AG08396 (cell line): ENCODE results near the gene ATP6V0A1.
"Not testable (repeated sequence)": the region's sequence is repeated elsewhere in the genome, so short reads cannot be mapped to it uniquely, and the experiment has no call there.

Source experiments
- DNase-seq: peaks from one replicate; pipeline ENCODE4 v3.0.0; 2012; ENCODE audit warnings: low spot score, mixed read lengths

The ATP6V0A1 gene

GRCh38 chr17:42436391-42436790 lies 22.3 kb upstream of the ATP6V0A1 start:
- peak; percentile 79 for DNase-seq

- DNase-seq = no peak
These were observed 19.8 kb upstream of the ATP6V0A1 start for GRCh38 chr17:42438600-42439567.

- DNase-seq = no peak
These were observed 17.1 kb upstream of the ATP6V0A1 start for GRCh38 chr17:42441371-42442195.

DNA sequence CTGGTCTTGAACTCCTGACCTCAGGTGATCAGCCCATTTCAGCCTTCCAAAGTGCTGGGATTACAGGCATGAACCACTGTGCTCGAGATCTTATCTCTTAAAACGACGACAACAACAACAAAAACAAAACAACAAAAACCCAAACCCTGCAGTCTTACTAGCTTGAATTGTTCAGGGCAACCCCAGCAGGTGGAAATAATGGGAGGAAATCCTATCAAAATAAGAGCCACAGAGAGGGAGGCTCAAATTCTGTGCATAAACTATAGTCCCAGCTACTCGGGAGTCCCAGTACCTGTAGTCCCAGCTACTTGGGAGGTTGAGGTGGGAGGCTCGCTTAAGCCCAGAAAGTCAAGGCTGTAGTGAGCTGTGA lies 16.5 kb upstream of the ATP6V0A1 start:
- DNase-seq = no peak

- DNase-seq = not testable (repeated sequence)
These were observed 9.5 kb upstream of the ATP6V0A1 start for GRCh38 chr17:42449176-42449575.

DNA sequence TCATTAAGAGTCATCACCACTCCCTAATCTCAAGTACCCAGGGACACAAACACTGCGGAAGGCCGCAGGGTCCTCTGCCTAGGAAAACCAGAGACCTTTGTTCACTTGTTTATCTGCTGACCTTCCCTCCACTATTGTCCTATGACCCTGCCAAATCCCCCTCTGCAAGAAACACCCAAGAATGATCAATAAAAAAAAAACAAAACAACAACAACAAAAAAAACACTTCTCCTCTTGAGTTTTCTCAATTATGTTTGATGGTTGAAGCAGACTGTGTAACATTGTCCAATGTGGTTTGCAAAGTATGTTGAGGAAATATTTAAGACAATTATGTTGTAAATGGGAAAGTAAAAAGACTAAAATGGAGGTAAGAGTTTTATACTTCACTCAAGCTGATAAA lies 8.8 kb upstream of the ATP6V0A1 start:
- DNase-seq = not testable (repeated sequence)

DNA sequence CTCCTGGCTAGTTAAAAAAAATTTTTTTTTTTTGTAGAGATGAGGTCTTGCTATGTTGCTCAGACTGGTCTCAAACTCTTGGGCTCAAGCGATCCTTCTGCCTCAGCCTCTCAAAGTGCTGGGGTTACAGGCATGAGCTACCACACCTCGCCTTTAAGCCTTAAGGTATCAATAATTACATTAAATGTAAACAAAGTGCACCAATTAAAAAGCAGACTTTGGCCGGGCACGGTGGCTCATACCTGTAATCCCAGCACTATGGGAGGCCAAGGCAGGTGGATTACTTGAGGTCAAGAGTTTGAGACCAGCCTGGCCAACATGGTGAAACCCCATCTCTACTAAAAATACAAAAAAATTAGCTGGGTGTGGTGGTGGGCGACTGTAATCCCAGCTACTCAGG lies 7.4 kb upstream of the ATP6V0A1 start:
- DNase-seq = not testable (repeated sequence)

DNA sequence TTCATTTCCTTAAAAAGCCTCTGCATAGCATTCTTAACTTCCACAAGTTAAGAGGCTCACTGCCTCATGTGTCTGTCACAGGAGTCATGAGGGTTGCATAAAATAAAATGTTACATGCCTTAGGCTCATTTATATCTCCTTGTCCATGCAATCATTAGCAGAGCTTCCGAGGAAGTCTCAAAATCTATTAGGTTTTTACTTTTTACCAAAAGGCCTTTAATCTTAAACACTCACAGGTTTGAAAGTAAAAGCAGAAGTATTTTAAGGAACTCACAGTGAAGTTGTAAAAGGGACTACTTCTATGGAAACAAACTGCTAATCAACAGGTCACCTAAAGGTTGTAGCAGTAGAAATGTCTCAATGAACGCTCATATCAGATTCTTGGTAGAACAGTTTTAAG lies 5.2 kb upstream of the ATP6V0A1 start:
- DNase-seq = no peak

DNA sequence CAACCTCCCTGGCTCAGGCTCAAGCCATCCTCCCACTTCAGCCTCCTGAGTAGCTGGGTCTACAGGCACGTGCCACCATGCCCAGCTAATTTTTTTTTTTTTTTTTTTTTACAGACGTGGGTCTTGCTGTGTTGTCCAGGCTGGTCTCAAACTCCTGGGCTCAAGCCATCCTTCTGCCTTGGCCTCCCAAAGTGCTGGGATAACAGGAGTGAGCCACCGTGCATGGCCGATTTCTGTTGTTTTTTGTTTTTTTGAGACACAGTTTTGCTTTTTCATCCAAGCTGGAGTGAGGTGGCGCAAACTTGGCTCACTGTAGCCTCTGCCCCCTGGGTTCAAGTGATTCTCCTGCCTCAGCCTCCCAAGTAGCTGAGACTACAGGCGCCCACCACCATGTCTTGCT lies 3.7 kb upstream of the ATP6V0A1 start:
- not testable (repeated sequence) for DNase-seq

GRCh38 chr17:42456223-42457106 lies 2.2 kb upstream of the ATP6V0A1 start:
- DNase-seq = peak; percentile 66

GRCh38 chr17:42457107-42457792 lies 1.4 kb upstream of the ATP6V0A1 start:
- no peak for DNase-seq

GRCh38 chr17:42459256-42459800 lies 650 bp downstream of the ATP6V0A1 start:
- peak; percentile 32 for DNase-seq

GRCh38 chr17:42459801-42460281 lies 1.2 kb downstream of the ATP6V0A1 start:
- DNase-seq = peak; percentile 61

DNA sequence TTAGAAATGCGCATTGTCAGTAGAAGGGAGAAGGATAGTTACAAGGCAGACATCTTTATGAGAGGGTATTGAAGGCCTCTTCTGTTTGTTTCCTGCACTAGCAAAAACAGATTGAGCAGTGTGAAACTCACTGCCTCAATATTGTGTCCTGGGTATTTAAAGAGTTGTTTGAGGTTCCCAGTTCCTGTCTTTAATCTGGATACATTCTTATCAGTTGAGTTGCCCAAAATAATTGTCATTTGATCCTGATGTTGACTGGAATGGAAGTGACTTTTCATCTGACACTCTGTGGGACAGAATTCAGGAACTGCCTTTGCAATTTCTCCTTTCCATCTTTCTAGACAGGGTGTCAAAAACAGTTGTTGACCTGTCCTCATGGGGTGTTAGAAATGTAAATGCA lies 1.7 kb downstream of the ATP6V0A1 start:
- DNase-seq = no peak

DNA sequence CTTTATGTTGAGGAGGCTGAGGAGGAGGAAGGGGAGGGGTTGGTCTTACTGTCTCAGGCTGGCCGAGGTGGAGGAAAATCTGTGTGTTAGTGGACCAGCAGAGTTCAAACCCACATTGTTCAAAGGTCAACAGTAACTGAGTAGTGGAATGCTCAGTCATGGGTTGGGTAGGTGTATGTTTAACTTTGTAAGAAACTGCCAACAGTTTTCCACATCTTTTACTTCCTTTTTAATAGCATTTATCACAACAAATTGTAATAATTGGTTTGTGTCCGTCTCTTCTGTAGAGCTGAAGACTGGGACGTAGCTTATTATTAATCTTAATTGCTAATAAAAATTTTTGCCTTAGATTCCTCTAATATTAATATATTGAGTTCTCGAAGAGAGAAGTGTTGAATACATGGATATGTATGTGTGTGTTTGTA lies 5.3 kb downstream of the ATP6V0A1 start:
- no peak for DNase-seq

DNA sequence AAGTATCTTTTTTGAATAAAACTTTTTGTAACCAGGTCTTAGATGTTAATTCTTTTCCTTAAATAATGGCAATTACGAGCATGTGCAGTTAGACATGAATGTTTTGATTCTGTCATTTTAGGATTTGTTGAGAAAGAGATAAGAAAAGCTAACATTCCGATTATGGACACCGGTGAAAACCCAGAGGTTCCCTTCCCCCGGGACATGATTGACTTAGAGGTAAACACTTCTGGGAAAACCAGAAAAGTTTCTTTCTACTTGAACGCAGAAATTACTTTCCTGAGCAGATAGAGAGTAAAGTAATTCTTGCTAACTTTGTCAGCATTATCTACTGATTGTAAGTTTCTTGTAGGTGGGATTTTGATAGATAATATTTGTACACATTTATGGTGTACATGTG lies 9.2 kb downstream of the ATP6V0A1 start:
- no peak for DNase-seq

DNA sequence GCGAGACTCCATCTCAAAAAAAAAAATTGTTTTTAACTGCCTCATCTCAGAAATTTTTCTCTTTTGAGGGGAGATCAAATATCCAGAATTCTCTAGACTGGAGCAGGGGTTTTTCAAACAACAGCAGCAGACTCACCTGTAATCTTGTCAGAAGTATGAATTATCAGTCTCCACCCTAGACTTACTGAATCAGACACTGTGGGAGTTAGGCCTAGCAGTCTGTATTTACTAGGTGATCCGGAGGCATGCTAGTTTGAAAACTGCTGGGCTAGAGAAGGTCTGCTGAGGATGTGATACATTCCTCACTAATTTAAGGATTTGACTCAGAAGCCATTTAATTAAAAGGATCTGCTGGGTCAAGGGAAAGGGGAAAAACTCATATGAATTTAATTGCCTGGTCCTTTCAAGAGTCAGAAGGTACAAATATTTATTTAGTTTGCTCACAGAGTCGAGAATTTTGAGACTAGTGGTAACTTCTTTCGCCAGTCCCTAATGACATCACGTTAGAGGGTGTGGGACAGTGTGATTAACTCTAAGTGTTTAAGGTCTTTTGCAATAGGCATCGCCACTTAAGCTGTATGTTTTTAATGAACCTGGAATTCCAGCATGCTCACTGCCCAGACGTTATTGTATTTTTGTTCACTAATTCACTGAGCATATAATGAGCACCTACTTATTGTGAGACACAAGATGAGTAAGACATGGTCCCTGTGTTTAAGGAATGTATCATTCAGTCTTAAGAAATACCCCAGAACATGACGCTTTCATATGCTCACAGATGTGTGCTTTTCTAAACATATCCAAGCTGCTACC lies 14.2 kb downstream of the ATP6V0A1 start:
- peak; percentile 23 for DNase-seq

- no peak for DNase-seq
These were observed 15.6 kb downstream of the ATP6V0A1 start for GRCh38 chr17:42474276-42474675.

GRCh38 chr17:42475121-42475520 lies 16.4 kb downstream of the ATP6V0A1 start:
- no peak for DNase-seq

DNA sequence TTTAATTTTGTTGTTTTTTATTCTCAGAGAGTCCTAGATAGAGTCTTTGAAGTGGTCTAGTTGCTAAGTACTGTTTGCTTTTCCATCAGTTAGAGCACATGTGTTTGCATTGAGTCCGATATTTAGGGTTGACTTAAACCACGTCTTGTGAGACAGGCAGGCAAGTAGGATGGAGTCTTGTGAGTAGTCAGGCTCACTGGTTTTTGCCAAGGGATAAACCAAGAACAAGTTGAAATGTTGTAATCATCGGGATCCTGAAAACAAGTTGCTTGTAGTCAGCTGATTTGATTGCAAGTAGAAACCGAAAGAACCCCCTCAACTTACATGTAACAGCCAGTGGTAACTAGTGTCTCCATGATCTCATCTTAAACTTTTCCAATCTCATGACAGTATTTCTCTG lies 17.2 kb downstream of the ATP6V0A1 start:
- no peak for DNase-seq
